K562 (cell line): ENCODE results near the gene DOCK4. TPM values are rescaled to one million over a fixed set of nuclear protein-coding genes. Genes with fewer than 3 reads are reported as not detected.

Experiments used
- ATF7 ChIP-seq: fragments of 450-650 bp; IDR thresholded peaks from 2 replicates; pipeline ENCODE4 v1.7.1; 2014; ENCODE audit warnings: mild to moderate bottlenecking, moderate library complexity
- C11orf30 ChIP-seq: fragments of 450-650 bp; IDR thresholded peaks from 2 replicates; pipeline ENCODE4 v1.6.1; 2016; ENCODE audit warnings: low read depth, mild to moderate bottlenecking
- HNRNPK ChIP-seq: fragments of 200-400 bp; formaldehyde crosslinking; IDR thresholded peaks from one replicate; pipeline ENCODE4 v1.6.1; 2018; ENCODE audit warnings: mild to moderate bottlenecking, low read depth, low read length; ENCODE audit not compliant: poor library complexity, severe bottlenecking
- SMC3 ChIP-seq: conservative IDR thresholded peaks from 2 replicates; pipeline ENCODE4 v1.6.1; 2011; ENCODE audit warnings: low read depth, low read length, improper control_type of control experiment; ENCODE audit not compliant: insufficient read depth
- THRAP3 ChIP-seq: fragments of 450-650 bp; IDR thresholded peaks from 2 replicates; pipeline ENCODE4 v1.6.1; 2016; ENCODE audit warnings: mild to moderate bottlenecking, inconsistent platforms, borderline replicate concordance
- ZNF3 ChIP-seq: fragments of 250-450 bp; sonication (Bioruptor Pico); IDR thresholded peaks from 2 replicates; pipeline ENCODE4 v1.5.0; 2021; ENCODE audit warnings: mild to moderate bottlenecking, moderate library complexity
- ZNF766 ChIP-seq: fragments of 200-800 bp; sonication (Bioruptor generic); conservative IDR thresholded peaks from 2 replicates; pipeline ENCODE4 v1.6.1; 2016; ENCODE audit warnings: missing genetic modification characterization, missing compliant biosample characterization
- polyA plus RNA-seq, 8 experiments: library from polyadenylated mRNA; depleted of rRNA in 4 of 8; stranded (reverse) in 5 of 8; unstranded in 3 of 8; fragments of >200 nt; fragmentation: Nextera tagmentation in 2 of 8; fragmentation: Illumina TruSeq in 1 of 8; extraction: Ambion mirVana in 2 of 8; extraction: Trizol in 1 of 8; gene quantifications; 2 replicates each; pipeline versions ENCODE4 v1.2.1 to v1.2.3, GENCODE V29; 2011 to 2014; ENCODE audit warnings: inconsistent platforms in 1 of 8, missing spikeins in 1 of 8
- total RNA-seq, 7 experiments: library from RNA; depleted of rRNA in 6 of 7; stranded (reverse); fragments of >200 nt in 6 of 7; fragmentation: Illumina TruSeq in 2 of 7; extraction: Trizol in 2 of 7; gene quantifications; 2 replicates each; pipeline versions ENCODE4 v1.2.1 to v1.2.3, GENCODE V29; 2011 to 2021; ENCODE audit warnings: low replicate concordance in 1 of 7
- TF ChIP-seq, protein P1 (sequence below): fragments of 450-650 bp; IDR thresholded peaks from 2 replicates; pipeline ENCODE4 v1.6.1; 2016; ENCODE audit warnings: mild to moderate bottlenecking, moderate library complexity

Gene DOCK4
- total and polyA plus RNA-seq, 9 of the 15 experiments (the other 6 are each of a cell fraction or from before 2014, with no cell fraction given): 0.42 to 5.7 (median 2.3) TPM

- TF ChIP-seq, protein P1, sequence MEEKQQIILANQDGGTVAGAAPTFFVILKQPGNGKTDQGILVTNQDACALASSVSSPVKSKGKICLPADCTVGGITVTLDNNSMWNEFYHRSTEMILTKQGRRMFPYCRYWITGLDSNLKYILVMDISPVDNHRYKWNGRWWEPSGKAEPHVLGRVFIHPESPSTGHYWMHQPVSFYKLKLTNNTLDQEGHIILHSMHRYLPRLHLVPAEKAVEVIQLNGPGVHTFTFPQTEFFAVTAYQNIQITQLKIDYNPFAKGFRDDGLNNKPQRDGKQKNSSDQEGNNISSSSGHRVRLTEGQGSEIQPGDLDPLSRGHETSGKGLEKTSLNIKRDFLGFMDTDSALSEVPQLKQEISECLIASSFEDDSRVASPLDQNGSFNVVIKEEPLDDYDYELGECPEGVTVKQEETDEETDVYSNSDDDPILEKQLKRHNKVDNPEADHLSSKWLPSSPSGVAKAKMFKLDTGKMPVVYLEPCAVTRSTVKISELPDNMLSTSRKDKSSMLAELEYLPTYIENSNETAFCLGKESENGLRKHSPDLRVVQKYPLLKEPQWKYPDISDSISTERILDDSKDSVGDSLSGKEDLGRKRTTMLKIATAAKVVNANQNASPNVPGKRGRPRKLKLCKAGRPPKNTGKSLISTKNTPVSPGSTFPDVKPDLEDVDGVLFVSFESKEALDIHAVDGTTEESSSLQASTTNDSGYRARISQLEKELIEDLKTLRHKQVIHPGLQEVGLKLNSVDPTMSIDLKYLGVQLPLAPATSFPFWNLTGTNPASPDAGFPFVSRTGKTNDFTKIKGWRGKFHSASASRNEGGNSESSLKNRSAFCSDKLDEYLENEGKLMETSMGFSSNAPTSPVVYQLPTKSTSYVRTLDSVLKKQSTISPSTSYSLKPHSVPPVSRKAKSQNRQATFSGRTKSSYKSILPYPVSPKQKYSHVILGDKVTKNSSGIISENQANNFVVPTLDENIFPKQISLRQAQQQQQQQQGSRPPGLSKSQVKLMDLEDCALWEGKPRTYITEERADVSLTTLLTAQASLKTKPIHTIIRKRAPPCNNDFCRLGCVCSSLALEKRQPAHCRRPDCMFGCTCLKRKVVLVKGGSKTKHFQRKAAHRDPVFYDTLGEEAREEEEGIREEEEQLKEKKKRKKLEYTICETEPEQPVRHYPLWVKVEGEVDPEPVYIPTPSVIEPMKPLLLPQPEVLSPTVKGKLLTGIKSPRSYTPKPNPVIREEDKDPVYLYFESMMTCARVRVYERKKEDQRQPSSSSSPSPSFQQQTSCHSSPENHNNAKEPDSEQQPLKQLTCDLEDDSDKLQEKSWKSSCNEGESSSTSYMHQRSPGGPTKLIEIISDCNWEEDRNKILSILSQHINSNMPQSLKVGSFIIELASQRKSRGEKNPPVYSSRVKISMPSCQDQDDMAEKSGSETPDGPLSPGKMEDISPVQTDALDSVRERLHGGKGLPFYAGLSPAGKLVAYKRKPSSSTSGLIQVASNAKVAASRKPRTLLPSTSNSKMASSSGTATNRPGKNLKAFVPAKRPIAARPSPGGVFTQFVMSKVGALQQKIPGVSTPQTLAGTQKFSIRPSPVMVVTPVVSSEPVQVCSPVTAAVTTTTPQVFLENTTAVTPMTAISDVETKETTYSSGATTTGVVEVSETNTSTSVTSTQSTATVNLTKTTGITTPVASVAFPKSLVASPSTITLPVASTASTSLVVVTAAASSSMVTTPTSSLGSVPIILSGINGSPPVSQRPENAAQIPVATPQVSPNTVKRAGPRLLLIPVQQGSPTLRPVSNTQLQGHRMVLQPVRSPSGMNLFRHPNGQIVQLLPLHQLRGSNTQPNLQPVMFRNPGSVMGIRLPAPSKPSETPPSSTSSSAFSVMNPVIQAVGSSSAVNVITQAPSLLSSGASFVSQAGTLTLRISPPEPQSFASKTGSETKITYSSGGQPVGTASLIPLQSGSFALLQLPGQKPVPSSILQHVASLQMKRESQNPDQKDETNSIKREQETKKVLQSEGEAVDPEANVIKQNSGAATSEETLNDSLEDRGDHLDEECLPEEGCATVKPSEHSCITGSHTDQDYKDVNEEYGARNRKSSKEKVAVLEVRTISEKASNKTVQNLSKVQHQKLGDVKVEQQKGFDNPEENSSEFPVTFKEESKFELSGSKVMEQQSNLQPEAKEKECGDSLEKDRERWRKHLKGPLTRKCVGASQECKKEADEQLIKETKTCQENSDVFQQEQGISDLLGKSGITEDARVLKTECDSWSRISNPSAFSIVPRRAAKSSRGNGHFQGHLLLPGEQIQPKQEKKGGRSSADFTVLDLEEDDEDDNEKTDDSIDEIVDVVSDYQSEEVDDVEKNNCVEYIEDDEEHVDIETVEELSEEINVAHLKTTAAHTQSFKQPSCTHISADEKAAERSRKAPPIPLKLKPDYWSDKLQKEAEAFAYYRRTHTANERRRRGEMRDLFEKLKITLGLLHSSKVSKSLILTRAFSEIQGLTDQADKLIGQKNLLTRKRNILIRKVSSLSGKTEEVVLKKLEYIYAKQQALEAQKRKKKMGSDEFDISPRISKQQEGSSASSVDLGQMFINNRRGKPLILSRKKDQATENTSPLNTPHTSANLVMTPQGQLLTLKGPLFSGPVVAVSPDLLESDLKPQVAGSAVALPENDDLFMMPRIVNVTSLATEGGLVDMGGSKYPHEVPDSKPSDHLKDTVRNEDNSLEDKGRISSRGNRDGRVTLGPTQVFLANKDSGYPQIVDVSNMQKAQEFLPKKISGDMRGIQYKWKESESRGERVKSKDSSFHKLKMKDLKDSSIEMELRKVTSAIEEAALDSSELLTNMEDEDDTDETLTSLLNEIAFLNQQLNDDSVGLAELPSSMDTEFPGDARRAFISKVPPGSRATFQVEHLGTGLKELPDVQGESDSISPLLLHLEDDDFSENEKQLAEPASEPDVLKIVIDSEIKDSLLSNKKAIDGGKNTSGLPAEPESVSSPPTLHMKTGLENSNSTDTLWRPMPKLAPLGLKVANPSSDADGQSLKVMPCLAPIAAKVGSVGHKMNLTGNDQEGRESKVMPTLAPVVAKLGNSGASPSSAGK: no peak
- TF ChIP-seq ZNF766 (CRISPR knock-in tag): no peak
- TF ChIP-seq C11orf30: no peak
- TF ChIP-seq HNRNPK: no peak
- TF ChIP-seq SMC3: no peak
- no peak for TF ChIP-seq THRAP3
- no peak for TF ChIP-seq ATF7
- no peak for TF ChIP-seq ZNF3 (CRISPR knock-in tag)
Observed at GRCh38 chr7:112254156-112254555, 48.0 kb upstream of the DOCK4 start (continued).
